ENCODE results near the gene HSD17B4.

HSD17B4 gene

GRCh38 chr5:119570910-119571309 lies 118.6 kb downstream of the HSD17B4 start:
- no peak for TF ChIP-seq CTCF (IDR thresholded peaks at IDR 0.05)

- TF ChIP-seq CTCF (IDR thresholded peaks at IDR 0.05): peak; percentile 42; the same call in 1 of the 2 replicates
Measured at GRCh38 chr5:119578937-119579336, 126.6 kb downstream of the HSD17B4 start.

GRCh38 chr5:119582987-119583386 lies 130.7 kb downstream of the HSD17B4 start:
- TF ChIP-seq CTCF (IDR thresholded peaks at IDR 0.05): no peak

- no peak for TF ChIP-seq CTCF (IDR thresholded peaks at IDR 0.05)
Measured at GRCh38 chr5:119583684-119584083, 131.4 kb downstream of the HSD17B4 start.
